Muscle of leg (tissue), 11 donors: ENCODE measurements around the gene CLCA2. TPM values are rescaled to one million over a fixed set of nuclear protein-coding genes. Genes with fewer than 3 reads are reported as not detected.

ENCODE experiments used
- DNase-seq: peaks from one replicate; pipeline ENCODE4 v3.0.0; 2013
- H3K27ac ChIP-seq: one replicate; pipeline ENCODE4 v1.5.1; 2013; ENCODE audit warnings: mild to moderate bottlenecking, low read length, control low read depth
- H3K27me3 ChIP-seq: one replicate; pipeline ENCODE4 v1.6.1; 2013; ENCODE audit warnings: low read length; ENCODE audit not compliant: control insufficient read depth, insufficient read depth
- H3K36me3 ChIP-seq: one replicate; pipeline ENCODE4 v1.6.1; 2013; ENCODE audit warnings: low read length; ENCODE audit not compliant: control insufficient read depth, insufficient read depth
- H3K4me1 ChIP-seq: one replicate; pipeline ENCODE4 v1.6.1; 2013; ENCODE audit warnings: low read length; ENCODE audit not compliant: control insufficient read depth, insufficient read depth
- H3K4me3 ChIP-seq: one replicate; pipeline ENCODE4 v1.5.1; 2013; ENCODE audit warnings: low read length, control low read depth
- H3K9me3 ChIP-seq: replicated peaks from 2 replicates; pipeline ENCODE4 v1.6.1; 2013; ENCODE audit warnings: low read depth, low read length; ENCODE audit not compliant: control insufficient read depth
- WGBS: methylation state at CpG from one replicate; pipeline ENCODE4 v1.1.5; 2013; ENCODE audit warnings: missing lambda C conversion rate; ENCODE audit not compliant: insufficient coverage; 5-methylcytosine and 5-hydroxymethylcytosine counted together
- polyA plus RNA-seq, 8 donors: library from polyadenylated mRNA; unstranded; fragments of 120-200 nt; gene quantifications; one replicate each; pipeline versions ENCODE4 v1.2.1 to v1.2.3, GENCODE V29; 2013; ENCODE audit warnings: inconsistent platforms in 1 of 8, low replicate concordance in 1 of 8; ENCODE audit not compliant: insufficient read length in 8 of 8, insufficient read depth in 1 of 8
- total RNA-seq: library from RNA; stranded (reverse); fragments of 120-200 nt; gene quantifications from one replicate; pipeline ENCODE4 v1.2.4, GENCODE V29; 2013

CLCA2 gene
- total and polyA plus RNA-seq, 9 donors = 0.04 to 7.5 (median 0.14) TPM; not detected in 4

DNA sequence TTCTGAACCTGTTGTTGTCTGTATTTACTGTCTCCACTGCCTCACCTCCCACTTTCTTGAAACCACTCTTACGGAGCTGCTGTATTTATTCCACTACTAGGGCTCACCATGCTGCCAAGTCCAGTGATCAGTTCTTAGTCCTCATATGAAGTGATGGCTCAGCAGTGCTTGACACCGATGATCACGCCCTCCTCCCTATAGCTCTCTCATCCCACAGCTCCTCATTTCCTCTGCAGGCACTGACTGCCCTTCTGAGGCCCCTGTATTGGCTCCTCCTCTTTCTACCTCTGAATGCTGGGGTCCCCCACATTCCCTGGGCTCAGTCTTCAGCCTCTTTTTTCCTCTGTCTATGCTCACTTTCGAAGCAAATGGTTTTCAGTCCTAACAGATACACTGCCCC, 48.2 kb downstream of the CLCA2 start:
- DNase-seq = no peak
- WGBS = 49% methylated on average over 4 of the region's 4 CpGs
- Histone ChIP-seq H3K9me3 (no peaks in the 10 kb centered on the region), H3K36me3 (no peaks in the 10 kb centered on the region), H3K27ac (no peak overlapping the region), H3K4me1 (no peaks in the 10 kb centered on the region), H3K27me3 (no peaks in the 10 kb centered on the region), H3K4me3 (no peak overlapping the region)

DNA sequence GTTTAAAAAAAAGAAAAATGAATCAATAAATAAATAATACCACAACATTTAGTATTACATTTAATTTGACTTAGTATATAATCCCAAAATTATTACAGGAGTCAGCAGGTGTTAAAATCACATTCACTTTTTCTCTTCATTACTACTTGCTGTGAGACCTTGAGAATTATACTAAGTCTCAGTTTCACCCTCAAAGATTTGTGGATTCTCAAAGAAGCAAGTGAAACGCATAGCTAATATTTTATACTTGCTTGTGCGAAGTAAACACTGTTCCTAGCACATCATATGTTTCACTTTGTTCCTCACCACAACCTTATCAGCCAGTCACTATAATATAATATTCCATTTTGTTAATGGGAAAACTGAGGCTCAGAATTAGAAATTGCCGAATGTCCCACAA, 48.8 kb downstream of the CLCA2 start:
- Histone ChIP-seq H3K36me3 (no peaks in the 10 kb centered on the region), H3K27ac (no peak overlapping the region), H3K4me3 (no peak overlapping the region), H3K9me3 (no peaks in the 10 kb centered on the region), H3K27me3 (no peaks in the 10 kb centered on the region), H3K4me1 (no peaks in the 10 kb centered on the region)
- DNase-seq = no peak
- no CpG with 5 or more reads among the region's 3 CpGs for WGBS

DNA sequence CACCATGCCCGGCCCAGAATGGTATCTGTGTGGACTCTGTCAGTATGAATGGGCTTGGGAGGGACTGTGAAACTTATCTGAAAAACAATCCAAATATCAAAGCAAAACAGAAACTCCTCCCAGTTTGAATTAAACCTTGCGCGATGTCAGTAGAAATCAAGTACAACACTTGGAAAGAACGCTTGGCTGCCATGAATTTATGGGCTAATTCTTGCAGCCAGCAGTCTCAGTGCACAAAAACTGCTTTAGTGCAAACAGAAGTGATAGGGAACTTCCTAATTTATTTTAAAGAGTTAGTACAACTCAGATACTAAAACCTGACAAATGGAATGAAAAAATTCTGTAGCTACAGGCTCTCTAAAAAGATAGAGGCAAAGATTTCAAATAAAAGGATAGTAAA, 53.3 kb downstream of the CLCA2 start:
- 60% methylated on average over 2 of the region's 4 CpGs for WGBS
- no peak overlapping the region for H3K27ac ChIP-seq

DNA sequence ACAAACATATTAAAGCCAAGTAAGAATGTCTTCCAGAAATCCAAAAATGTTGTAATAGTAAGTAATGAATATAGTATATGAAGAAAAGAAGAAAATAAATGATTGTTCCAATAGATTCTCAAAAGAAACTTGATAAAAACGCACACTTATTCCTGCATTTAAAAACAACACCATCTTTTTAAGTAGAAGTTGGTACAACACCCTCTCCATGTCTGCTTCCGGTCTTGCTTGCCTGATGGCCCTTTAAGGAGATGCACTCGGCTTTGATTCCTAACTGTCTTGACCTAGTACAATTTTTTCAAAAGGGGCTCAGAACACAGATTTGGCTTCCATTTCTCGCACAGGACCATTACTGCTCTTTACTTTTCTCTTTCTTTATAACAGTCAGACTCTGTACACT, 53.7 kb downstream of the CLCA2 start:
- no peaks in the 10 kb centered on the region for H3K4me1 ChIP-seq
- H3K27ac ChIP-seq = peak overlapping the region; percentile 53
- DNase-seq = peak; percentile 66
- WGBS = 70% methylated on average over 4 of the region's 4 CpGs
- no peaks in the 10 kb centered on the region for H3K27me3 ChIP-seq
- H3K36me3 ChIP-seq = no peaks in the 10 kb centered on the region
- no peaks in the 10 kb centered on the region for H3K9me3 ChIP-seq
- H3K4me3 ChIP-seq = no peak overlapping the region

More for the DNA sequence above, 53.3 kb downstream of the CLCA2 start:
- DNase-seq = peak; percentile 58
- Histone ChIP-seq H3K27me3 (no peaks in the 10 kb centered on the region), H3K4me3 (no peak overlapping the region), H3K36me3 (no peaks in the 10 kb centered on the region), H3K9me3 (no peaks in the 10 kb centered on the region), H3K4me1 (no peaks in the 10 kb centered on the region)

DNA sequence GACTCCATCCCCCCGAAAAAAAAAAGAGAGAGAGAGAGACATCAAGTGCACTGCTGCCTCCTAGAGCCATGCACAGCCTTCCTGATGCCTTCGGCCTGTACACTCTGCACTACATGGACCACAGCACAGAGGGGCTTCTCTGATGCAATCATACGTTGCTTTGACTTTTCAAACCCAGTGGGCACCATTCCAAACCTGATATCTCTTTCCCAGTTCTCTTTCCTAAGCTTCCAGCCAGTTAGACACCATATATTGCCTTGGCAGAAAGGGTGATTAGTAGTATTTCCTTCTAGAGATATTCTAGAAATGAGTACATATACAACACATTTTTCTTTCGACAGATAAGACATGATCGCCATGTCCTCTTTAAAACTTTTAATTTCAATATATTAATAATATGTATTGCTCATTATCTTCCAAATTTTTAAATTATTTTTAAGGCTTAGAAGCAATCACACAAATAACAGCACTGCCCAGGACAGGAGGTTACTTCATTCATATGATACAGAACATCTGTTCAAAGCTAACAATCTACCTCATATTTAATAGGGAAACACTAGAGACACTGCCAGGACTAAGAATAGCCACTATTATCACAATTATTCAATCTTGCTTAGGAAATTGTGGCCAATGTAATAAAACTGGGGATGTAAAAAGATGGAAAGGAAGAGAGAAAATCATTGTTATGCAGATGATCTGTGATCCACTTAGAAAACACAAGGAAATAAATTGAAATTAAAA, 54.6 kb downstream of the CLCA2 start:
- H3K4me1 ChIP-seq = no peaks in the 10 kb centered on the region
- H3K36me3 ChIP-seq = no peaks in the 10 kb centered on the region
- H3K27ac ChIP-seq = peak overlapping the region; percentile 23
- peak; percentile 66 for DNase-seq
- H3K27me3 ChIP-seq = no peaks in the 10 kb centered on the region
- H3K4me3 ChIP-seq = no peak overlapping the region
- H3K9me3 ChIP-seq = no peaks in the 10 kb centered on the region
- 100% methylated on average over 1 of the region's 5 CpGs for WGBS

DNA sequence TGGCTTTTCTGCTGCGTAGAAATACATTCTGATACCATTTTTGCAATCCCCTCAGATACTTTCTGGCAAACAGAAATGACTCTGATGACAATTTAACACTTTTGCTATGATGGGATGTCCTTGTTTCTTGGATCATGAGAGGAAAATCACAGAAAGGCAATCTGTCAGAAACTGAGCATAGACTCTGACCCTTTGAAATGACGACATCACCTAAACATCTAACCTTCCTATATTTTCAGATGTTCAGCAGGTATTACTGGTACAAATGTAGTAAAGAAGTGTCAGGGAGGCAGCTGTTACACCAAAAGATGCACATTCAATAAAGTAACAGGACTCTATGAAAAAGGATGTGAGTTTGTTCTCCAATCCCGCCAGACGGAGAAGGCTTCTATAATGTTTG, 58.0 kb downstream of the CLCA2 start:
- Histone ChIP-seq H3K4me1 (no peaks in the 10 kb centered on the region), H3K4me3 (no peak overlapping the region), H3K27me3 (no peaks in the 10 kb centered on the region), H3K27ac (no peak overlapping the region), H3K36me3 (no peaks in the 10 kb centered on the region), H3K9me3 (no peaks in the 10 kb centered on the region)
- no peak for DNase-seq
- WGBS = no CpG with 5 or more reads among the region's 4 CpGs

DNA sequence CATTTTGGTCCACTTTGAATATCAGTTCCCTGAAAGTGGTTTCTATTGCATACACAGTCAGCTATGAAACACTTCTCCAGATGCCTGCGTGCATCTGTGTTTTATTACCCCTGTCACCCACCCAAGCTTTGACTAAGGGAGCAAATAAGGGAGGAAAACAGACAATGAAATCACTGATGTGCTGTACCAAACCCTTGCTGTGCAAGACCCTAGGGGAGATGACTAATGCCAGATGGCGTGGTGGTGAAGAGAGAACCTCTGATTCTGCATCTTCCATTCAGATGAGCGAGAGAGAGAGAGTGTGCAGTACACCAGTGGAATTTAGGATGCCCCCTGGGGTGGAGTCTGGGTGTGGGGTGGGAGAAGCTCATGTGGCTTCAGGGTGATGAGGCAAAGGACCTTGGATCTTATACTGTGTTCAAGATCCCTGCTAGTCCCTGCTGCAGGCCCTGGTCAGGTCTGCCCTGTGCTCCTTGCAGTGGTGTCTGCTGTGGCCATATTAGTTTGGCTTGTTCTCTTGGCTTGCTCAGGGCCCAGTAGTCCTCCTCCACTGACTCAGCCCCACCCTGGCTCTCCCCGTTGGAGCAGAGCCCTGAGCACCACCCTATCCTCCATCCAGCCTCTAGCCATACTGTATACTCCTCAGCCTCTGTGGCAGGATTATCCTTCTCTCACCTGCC, 63.3 kb downstream of the CLCA2 start:
- H3K36me3 ChIP-seq = no peaks in the 10 kb centered on the region
- H3K9me3 ChIP-seq = no peaks in the 10 kb centered on the region
- no peaks in the 10 kb centered on the region for H3K27me3 ChIP-seq
- H3K4me3 ChIP-seq = no peak overlapping the region
- peak overlapping the region; percentile 67 for H3K27ac ChIP-seq
- WGBS = 31% methylated on average over 3 of the region's 4 CpGs
- peak; percentile 98 for DNase-seq
- H3K4me1 ChIP-seq = peaks cover 6% of the 10 kb centered on the region

DNA sequence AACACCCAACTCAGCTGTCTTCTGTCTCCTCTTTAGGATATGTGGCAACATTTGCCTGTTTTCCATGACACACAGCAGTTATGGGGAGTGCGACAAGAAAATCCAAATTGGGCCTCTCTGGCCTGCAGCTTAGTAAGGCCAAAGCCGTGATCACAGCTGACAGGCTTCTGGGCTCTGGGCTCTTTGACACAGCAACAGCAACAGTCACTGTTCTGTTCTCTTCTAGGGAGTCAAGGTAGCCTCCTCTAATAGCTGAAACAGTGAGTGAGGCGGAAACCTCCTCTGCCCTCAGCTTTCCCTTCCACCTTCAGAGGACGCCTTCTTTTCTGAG, 63.8 kb downstream of the CLCA2 start:
- DNase-seq = no peak
- peak overlapping the region; percentile 67 for H3K27ac ChIP-seq
- no peak overlapping the region for H3K4me3 ChIP-seq
- 66% methylated on average over 3 of the region's 4 CpGs for WGBS
- H3K9me3 ChIP-seq = no peaks in the 10 kb centered on the region
- H3K4me1 ChIP-seq = peaks cover 6% of the 10 kb centered on the region
- no peaks in the 10 kb centered on the region for H3K27me3 ChIP-seq
- H3K36me3 ChIP-seq = no peaks in the 10 kb centered on the region

DNA sequence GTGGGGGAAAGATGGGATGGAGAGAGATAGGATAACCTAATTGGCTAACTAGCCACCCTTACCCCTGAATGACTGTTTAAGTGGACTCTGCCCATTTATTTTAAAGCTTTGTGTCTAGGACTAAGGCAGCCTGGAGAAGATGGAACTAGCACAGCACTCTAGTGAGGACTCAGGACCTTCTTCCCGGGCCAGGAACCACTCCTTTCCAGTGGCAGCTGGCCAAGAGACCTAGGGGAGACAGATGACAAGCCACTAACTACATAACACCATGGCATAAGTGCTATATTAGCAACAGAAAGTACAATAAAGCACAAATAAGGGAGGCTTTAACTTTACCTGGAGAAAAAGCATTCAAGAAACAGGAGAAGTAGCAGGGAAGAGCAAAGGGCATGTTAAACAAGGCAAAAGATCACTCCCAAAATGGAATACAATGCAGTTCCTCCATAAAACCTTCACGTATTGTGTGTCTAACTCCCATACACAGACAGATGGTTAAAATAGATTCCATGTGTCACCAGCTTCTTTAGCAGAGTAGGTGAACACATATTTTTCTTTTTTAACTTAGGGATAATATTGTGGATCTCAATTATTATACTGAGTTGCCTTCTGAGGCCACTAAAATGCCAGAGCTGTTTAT, 65.4 kb downstream of the CLCA2 start:
- WGBS = no CpG with 5 or more reads among the region's 2 CpGs
- Histone ChIP-seq H3K27me3 (no peaks in the 10 kb centered on the region), H3K27ac (no peak overlapping the region), H3K4me3 (no peak overlapping the region), H3K4me1 (peaks cover 6% of the 10 kb centered on the region), H3K36me3 (no peaks in the 10 kb centered on the region), H3K9me3 (no peaks in the 10 kb centered on the region)
- no peak for DNase-seq

DNA sequence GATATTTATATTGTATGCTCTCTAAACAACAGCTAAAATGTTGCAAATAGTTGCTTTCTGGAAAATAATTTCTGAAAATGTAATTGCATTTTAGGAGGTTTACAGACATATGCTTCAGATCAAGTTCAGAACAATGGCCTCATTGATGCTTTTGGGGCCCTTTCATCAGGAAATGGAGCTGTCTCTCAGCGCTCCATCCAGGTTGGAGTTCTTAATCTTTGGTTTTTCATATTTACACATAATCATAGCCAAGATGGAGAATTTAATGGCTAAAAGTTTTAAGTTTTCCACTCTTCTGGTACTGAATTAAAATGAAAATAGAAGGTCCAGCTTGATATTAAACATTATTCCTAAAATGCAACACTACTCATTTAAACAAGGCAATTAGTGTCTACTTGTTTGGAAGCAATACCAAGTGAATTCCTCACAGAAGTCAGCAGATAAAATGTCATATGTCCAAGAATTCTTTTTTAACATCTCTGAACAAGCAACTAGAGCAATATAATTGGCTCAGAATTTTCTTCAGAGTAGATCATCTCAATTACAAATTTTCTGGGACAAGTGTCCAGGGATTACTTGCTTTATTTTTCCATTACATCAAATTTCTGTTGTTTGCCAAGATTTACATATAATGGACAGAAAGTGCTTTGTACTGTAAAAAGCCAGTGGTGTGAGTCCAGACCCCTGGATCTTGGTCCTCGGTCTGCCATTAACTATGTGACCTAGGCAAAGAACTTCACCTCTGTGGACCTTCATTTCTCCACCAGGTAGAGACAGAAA, 67.4 kb downstream of the CLCA2 start:
- peak; percentile 94 for DNase-seq
- H3K9me3 ChIP-seq = no peaks in the 10 kb centered on the region
- WGBS = no CpG with 5 or more reads among the region's 2 CpGs
- H3K4me3 ChIP-seq = no peak overlapping the region
- no peaks in the 10 kb centered on the region for H3K27me3 ChIP-seq
- no peaks in the 10 kb centered on the region for H3K36me3 ChIP-seq
- peak overlapping the region; percentile 80 for H3K27ac ChIP-seq
- H3K4me1 ChIP-seq = peaks cover 6% of the 10 kb centered on the region
